Measurements from ENCODE around the gene CTNNA2.

DNA sequence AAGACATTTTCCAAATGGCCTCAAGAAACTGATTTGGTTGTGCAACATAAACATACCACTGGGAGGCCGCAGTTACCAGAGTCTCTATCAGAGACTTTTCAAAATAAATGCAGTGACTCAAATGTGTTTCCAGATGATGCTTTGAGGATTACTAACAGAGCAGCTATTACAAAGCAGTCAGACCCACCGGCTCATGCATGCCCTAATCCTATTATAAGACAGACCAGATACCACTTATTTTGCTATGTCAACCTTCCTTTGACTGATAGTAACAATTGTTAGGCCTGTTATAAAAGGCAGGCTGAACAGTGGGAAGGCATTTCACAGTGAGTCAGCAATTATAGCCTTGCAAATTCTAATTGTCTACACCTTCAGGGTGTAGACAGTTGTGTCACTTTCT lies 574.0 kb downstream of the CTNNA2 start:
- TF ChIP-seq CTCF (IDR thresholded peaks at IDR 0.05; ENCODE audit: control extremely low read depth in 1 of 3, insufficient read depth in 1 of 3, low read depth in 1 of 3, low read length in 3 of 3) (no peak), EP300 (IDR thresholded peaks at IDR 0.05; ENCODE audit: borderline replicate concordance in 1 of 2, low read depth in 2 of 2, low read length in 2 of 2) (no peak), POLR2AphosphoS5 (IDR thresholded peaks at IDR 0.05; ENCODE audit: low read depth, low read length) (no peak), FOSL1 (IDR thresholded peaks at IDR 0.05; ENCODE audit: insufficient read depth, low read depth, low read length) (no peak), TEAD4 (IDR thresholded peaks at IDR 0.05; ENCODE audit: low read depth, low read length) (no peak), RFX5 (IDR thresholded peaks at IDR 0.05; ENCODE audit: borderline replicate concordance, low read depth, low read length) (no peak), SUZ12 (IDR thresholded peaks at IDR 0.05; ENCODE audit: low read length) (no peak), MAX (IDR thresholded peaks at IDR 0.05) (no peak), BRCA1 (IDR thresholded peaks at IDR 0.05; ENCODE audit: low read depth, low read length) (no peak), GABPA (IDR thresholded peaks at IDR 0.05; ENCODE audit: borderline replicate concordance, insufficient read depth, low read length) (no peak), YY1 (IDR thresholded peaks at IDR 0.05; ENCODE audit: low read depth, low read length) (no peak), POLR2A (IDR thresholded peaks at IDR 0.05; ENCODE audit: control extremely low read depth in 1 of 2, low read depth in 2 of 2, low read length in 2 of 2) (no peak), CBX5 (IDR thresholded peaks at IDR 0.05; ENCODE audit: low read depth, low read length) (no peak), PHF8 (conservative IDR thresholded peaks at IDR 0.05; ENCODE audit: low read depth, low read length) (no peak)

Measured in H1 (cell line).